GM21390 (cell line): Measurements from ENCODE around the gene GSTP1.
A peak's percentile ranks its signal among the peaks of the same experiment; 100 is the strongest.
"Not testable (repeated sequence)": the region's sequence is repeated elsewhere in the genome, so short reads cannot be mapped to it uniquely, and the experiment has no call there.

Source experiments
- ATAC-seq: cut with Tn5 transposase; IDR thresholded peaks from one replicate; pipeline ENCODE4 v1.9.1; 2021; ENCODE audit not compliant: unreplicated experiment

The GSTP1 gene

DNA sequence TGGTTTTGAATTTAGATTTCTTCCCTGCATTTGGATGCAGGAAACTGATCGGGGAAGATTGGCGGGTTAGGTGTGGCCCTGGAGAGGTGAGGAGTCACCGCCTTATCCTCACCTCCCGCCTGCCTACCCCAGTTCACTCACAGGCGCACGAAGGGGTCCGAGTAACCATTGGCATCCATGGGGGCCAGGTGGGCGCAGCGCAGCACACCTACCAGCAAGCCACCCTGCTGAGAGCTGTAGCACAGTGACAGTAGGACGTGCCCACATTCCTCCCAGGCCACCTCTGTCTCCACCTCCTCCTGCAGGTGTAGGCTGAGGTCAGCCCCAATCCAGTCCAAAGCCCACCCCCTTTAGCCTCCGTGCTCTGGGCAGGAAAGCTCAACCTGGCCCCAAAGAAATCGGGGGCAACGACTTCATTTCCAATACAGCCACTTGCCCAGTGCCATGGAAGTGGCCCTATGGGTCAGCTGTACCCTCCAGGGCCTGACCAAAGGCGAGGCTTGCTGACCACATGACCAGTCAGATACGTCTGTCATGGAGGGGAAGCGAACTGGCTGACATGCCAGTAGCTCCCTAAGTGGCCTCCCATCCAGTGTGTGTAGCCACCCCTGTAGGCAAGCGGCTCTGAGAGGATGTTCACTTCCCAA is 29.8 kb downstream of the GSTP1 start:
- ATAC-seq = no peak

DNA sequence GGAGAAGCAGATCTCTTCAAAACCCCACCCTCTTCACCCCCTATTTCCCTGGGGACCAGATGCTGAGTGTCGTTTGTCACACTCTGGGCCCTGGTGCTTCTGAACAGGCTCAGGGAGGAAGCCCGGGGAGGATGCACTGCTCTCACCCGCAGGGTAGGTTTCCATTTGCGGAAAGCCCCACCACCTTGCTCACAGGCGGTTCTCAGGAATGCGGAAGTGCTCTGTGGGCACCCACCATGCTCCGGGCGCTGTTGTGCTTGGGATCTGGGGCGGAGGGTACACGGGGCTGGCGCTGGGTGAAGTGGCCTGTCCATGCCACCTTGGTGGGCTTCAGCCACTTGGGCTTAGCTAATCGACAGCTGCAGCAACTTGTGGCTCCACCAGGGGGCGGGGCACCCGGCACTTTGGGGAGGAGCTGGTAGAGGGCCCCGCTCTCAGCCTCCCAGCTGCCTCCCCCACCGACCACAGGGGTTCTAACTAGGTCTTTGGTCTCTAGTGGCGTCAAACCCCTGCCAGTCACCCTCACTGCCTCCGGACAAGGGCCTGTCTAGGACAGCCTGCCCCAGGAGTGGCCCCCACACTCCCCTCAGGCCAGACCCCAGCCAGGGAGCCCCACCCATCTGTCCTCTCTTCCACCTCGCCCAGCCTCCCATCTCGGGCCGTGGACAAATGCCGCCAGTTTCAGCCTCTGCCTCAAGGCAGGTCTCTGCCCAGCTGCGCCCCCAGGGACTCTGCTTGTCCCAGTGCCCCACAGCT is 30.5 kb downstream of the GSTP1 start:
- ATAC-seq = peak; percentile 82

DNA sequence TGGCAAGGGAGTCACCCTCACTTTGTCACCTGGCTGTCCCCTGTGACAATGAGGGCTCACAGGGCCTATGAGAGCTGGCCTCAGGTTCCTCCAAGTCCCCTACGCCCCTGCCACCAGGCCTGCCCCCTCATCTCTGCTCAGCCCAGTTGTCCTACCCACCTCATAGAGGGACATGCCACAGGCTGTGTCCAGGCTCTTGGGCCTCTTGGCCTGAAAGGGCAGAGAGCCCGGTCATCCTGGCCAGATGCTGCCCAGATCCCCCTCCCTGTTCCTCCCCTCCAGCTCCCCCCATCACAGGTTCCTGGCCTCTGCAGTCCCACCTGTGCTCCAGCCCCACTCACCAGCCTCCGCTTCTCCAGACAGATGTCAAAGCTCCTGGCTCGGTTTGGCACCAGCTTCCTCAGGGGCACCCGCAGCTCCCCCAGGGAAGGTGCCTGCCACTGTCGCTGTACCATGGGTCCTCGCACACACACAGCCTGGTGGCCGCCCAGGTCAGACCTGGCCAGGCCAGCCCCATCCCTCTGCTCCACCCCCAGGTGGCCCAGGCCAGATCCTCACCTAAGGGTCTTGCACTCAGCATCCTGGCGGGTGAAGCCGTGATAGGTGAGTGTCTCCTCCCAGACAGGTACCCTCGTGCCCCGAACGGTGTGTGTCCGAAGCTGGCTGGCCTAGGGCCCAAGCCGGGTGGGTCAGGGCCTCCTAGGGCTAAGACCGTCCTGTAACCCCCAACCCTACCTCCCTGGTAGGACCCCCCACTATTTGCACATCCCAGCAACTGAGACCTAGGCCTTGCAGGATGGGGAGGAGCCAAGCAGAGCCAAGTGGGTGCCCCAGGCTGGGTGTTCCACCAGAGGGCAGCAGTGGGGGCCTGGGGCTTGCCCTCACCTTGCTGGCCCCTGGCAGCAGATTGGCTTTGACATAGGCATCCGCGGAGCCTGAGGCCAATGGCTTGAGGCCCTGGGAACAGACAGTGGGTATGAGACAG is 31.4 kb downstream of the GSTP1 start:
- ATAC-seq = no peak

DNA sequence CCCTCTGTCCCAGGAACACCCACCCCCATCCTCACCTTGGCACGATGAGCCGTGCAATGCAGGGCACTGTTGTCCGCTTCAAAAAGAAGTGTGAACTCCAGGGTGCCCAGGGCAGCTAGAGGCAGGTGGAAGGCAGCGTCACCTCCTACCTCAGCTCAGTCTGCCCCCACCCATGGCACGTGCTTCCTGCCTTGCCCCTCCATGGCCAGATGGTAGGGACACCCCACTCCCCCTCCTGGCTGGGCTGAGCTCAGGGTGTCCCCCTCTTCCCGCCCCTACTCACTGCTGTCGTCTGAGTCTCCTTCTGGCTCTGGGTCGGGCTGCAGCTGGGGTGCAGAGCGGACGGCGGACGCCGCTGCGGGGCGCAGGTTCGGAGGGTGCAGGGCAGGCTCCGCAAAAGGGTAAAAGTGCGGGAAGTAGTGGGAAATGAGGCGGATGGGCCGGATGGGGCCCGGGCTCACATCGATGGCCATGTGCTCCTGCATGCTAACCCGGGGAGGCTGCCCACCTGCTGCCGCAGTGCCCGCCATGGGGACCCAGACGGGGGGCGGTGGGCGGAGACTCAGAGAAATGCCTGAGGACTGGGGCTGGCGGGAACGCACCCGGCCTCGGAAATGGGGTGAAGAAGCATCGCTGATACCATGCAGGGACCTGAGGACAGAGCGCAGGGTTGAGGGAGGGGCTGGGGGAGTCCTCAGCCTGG is 32.3 kb downstream of the GSTP1 start:
- no peak for ATAC-seq

DNA sequence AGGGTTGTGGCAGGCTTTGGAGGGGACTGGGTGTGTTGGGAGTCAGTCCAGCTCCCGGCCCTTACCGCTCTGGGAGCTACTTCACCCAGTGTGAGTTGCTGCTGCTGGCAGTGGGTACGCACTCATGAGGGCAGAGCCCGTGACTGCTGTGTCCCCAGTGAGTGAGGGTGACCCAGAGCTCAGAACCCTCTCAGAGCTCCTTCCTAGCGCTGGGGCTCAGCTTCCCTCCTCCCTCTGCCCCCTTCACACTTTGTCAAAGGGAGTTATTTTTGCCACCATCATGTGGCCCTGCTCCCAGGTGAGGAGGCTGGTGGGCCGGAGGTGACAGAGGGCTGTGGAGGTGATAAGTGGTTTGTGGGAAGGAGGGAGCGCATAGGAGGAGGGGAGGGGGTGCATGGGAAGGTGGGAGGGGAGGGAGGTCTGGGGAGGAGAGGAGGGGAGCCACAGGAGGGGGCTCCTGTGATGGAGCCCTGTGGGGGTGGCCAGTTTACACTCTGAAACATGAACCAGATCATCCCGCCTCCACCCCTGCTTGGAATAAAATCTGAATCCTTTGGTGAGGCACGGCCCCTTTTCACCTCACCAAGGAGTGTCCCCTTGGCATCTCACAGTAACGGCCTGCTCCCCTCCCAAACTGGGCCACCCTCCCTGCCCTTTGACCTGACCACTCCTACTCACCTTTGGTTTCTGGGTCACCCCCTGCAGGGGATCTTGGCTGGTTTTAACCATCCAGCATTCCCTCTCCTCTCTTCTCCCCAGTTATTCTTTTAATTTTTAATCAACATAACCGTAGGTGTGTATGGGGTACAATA is 33.0 kb downstream of the GSTP1 start:
- ATAC-seq = no peak

DNA sequence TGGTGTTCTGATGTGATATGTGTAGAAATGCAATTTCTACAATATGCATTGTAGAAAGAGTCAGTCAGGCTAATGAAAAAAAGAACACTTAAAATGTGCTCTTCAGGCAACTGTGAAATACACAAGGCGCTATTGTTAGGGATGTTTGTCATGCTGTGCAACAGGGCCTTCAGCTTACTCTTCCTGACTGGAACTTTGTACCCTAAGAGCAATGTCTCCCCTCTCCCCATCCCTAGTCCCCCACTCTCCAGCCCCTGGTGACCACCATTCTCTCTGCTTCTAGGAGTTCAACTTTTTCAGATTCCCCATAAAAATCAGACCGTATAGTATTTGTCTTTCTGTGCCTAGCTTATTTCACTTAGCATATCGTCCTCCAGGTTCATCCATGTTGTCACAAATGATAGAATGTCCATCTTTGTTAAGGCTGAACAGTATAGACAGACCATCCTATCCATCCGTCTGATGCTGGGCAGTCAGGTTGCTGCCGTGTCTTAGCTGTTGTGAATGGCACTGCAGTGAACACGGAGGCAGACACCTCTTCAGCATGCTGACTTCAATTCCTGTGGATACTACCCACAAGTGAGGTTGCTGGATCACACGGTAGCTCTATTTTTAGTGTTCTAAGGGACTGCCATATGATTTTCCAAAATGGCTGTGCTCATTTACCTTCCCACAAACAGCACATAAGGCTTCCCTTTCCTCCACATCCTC is 33.8 kb downstream of the GSTP1 start:
- no peak for ATAC-seq

DNA sequence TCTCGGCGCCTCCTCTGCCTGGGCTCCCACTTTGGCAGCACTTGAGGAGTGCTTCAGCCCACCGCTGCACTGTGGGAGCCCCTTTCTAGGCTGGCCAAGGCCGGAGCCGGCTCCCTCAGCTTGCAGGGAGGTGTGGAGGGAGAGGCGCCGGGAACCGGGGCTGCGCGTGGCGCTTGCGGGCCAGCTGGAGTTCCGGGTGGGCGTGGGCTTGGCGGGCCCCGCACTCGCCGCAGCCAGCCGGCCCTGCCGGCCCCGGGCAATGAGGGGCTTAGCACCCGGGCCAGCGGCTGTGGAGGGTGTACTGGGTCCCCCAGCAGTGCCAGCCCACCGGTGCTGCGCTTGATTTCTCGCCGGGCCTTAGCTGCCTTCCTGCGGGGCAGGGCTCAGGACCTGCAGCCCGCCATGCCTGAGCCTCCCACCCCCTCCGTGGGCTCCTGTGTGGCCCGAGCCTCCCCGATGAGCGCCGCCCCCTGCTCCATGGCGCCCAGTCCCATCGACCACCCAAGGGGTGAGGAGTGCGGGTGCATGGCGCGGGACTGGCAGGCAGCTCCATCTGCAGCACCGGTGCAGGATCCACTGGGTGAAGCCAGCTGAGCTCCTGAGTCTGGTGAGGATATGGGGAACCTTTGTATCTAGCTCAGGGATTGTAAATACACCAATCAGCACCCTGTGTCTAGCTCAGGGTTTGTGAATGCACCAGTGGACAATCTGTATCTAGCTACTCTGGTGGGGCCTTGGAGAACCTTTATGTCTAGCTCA is 35.5 kb downstream of the GSTP1 start:
- not testable (repeated sequence) for ATAC-seq

DNA sequence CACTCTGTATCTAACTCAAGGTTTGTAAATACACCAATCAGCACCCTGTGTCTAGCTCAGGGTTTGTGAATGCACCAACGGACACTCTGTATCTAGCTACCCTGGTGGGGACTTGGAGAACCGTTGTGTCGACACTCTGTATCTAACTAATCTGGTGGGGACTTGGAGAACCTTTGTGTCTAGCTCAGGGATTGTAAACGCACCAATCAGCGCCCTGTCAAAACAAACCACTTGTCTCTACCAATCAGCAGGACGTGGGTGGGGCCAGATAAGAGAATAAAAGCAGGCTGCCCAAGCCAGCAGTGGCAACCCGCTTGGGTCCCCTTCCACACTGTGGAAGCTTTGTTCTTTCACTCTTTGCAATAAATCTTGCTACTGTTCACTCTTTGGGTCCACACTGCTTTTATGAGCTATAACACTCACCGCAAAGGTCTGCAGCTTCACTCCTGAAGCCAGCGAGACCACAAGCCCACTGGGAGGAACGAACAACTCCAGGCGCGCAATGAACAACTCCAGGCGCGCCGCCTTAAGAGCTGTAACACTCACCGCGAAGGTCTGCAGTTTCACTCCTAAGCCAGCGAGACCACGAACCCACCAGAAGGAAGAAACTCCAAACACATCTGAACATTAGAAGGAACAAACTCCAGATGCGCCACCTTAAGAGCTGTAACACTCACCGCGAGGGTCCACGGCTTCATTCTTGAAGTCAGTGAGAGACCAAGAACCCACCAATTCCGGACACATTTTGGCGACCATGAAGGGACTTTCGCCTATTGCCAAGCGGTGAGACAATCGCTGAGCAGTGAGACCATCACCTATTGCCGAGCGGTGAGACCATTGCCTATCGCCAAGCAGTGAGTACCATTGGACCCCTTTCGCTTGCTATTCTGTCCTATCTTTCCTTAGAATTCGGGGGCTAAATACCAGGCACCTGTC is 36.3 kb downstream of the GSTP1 start:
- ATAC-seq = not testable (repeated sequence)

DNA sequence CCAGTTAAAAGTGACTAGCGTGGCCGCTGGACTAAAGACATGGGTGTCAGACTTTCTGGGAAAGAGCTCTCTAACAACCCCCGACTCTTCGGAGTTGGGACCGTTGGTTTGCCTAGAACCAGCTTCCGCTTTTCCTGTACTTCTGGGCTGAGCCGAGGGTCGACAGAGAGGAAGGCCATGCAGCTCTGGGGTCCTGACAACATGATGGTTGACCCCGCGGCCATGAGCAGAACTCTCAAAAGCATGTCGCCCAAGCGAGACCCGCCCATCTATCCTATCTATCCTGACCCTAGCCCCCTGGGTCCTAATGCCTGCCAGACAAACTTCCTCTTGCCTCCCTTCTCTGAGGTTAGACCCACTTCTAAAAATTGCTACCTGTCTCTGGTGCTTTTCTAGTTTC is 37.0 kb downstream of the GSTP1 start:
- not testable (repeated sequence) for ATAC-seq

DNA sequence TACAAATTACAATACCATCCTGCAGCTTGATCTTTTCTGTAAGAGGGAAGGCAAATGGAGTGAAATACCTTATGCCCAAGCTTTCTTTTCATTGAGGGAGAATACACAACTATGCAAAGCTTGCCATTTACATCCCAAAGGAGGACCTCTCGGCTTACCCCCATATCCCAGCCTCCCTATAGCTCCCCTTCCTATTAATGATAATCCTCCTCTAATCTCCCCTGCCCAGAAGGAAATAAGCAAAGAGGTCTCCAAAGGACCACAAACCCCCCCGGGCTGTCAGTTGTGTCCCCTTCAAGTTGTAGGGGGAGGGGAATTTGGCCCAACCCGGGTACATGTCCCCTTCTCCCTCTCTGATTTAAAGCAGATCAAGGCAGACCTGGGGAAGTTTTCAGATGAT is 38.3 kb downstream of the GSTP1 start:
- not testable (repeated sequence) for ATAC-seq

DNA sequence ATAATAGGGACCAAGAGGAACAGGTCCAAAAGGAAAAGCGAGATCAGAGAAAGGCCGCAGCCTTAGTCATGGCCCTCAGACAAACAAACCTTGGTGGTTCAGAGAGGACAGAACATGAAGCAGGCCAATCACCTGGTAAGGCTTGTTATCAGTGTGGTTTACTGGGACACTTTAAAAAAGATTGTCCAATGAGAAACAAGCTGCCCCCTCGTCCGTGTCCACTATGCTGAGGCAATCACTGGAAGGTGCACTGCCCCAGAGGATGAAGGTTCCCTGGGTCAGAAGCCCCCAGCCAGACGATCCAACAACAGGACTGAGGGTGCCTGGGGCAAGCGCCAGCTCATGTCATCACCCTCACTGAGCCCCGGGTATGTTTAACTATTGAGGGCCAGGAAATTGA is 39.3 kb downstream of the GSTP1 start:
- not testable (repeated sequence) for ATAC-seq

DNA sequence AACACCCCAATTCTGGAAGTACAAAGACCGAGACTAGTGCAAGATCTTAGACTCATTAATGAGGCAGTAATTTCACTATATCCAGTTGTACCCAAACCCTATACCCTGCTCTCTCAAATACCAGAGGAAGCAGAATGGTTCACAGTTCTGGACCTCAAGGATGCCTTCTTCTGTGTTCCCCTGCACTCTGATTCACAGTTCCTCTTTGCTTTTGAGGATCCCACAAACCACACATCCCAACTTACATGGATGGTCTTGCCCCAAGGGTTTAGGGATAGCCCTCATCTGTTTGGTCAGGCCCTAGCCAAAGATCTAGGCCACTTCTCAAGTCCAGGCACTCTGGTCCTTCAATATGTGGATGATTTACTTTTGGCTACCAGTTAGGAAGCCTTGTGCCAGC is 40.2 kb downstream of the GSTP1 start:
- not testable (repeated sequence) for ATAC-seq

DNA sequence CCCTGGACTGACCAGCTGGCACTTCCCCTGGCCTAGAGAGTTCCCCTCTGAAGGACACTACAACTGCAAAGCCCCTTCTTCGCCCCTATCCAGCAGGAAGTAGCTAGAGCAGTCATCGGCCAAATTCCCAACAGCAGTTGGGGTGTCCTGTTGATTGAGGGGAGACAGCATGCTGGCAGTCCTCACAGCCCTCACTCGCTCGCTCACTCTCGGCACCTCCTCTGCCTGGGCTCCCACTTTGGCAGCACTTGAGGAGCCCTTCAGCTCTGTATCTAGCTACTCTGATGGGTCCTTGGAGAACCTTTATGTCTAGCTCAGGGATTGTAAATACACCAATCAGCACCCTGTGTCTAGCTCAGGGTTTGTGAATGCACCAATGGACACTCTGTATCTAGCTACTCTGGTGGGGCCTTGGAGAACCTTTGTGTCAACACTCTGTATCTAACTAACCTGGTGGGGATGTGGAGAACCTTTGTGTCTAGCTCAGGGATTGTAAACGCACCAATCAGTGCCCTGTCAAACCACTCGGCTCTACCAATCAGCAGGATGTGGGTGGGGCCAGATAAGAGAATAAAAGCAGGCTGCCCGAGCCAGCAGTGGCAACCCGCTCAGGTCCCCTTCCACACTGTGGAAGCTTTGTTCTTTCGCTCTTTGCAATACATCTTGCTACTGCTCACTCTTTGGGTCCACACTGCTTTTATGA is 42.7 kb downstream of the GSTP1 start:
- not testable (repeated sequence) for ATAC-seq

DNA sequence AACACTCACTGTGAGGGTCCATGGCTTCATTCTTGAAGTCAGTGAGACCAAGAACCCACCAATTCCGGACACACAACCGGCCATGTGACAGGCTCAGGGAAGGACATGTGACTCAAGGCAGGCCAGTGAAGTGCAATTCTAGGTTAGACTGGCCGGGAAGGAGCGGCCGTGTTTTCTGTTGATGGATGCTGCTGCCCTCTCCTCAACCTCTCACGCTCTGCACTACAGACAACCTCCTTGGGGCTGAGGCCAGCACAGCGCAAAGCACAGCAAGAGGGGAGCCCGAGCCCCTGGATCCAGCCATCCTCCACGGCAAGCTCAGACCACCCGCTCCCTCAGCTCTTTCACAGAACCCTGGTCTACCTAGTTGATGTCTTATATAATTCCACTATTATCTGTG is 43.4 kb downstream of the GSTP1 start:
- no peak for ATAC-seq

DNA sequence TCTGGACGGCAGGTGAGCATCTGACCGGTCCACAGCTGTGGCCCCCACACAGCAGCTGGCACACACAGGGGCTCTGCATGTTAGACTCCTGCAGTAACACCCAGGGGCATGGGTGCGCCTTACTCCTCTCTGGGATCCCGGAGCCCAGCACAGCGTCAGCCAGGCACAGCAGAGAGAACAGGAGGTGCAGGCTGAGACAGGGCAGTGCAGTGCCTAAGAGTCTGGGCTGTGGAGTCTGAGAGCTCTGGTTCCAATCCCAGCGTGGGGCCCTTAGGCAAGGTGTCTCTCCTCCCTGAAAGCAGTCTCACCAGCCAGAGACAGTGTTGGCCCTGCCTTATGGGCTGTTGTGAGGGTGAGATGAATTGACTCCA is 43.8 kb downstream of the GSTP1 start:
- ATAC-seq = no peak

DNA sequence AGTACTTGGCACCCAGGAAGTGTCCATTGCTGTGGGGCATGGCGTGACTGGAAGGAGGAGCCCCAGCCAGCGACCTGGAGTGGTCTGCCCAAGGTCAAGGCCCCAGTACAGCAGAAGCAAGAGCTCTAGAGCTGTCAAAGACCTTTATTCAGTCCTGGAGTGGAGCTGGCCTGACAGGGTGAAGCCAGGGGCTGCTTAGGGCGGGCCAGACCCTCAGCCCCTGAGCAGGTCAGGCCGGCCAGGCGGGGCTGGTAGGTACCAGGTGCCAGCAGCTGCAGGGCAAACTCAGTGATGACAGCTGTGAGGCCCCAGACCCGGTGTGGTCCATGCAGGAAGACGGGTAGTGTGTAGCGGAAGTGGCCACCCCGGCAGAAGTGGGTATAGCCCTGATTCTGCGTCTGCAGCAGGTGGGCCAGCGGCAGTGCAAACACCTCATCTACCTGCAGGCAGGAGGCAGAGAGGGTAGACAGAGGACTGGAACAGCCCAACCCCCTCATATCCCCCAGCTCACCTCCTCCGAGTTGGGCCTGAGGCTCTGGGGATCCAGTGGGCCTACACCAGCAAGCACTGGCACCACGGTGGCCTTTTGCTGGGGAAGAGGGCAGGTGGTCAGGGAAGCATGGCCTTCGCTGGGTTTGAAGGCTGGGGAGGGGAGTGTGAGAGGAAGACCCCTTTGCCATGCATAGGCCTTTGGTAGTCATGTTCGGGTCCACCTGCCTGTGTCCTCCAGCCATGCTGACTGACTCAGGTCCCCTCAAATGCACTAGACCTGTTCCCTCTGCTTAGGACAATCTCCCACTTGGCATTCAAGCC is 44.4 kb downstream of the GSTP1 start:
- no peak for ATAC-seq
